HepG2 (cell line): ENCODE measurements around the gene TFRC. TPM values are rescaled to one million over a fixed set of nuclear protein-coding genes. Genes with fewer than 3 reads are reported as not detected.

Experiments
- ATAC-seq: fragments of 200-7000 bp; cut with Tn5 transposase; 3 replicates; pipeline ENCODE4 v1.9.1; 2020; ENCODE audit warnings: mild to moderate bottlenecking, moderate library complexity
- Bru-seq: library from RNA; stranded (reverse); fragments of 400-500 nt; gene quantifications from one replicate; lab custom pipeline; 2021; lab: Mats Ljungman, UMichigan
- BruChase-seq, 2 experiments: library from RNA; stranded (reverse); fragments of 400-500 nt; gene quantifications; one replicate each; lab custom pipeline; 2021; lab: Mats Ljungman, UMichigan
- BruUV-seq: library from RNA; stranded (reverse); fragments of 400-500 nt; replicated peaks from 2 replicates; lab custom pipeline; 2021; lab: Mats Ljungman, UMichigan
- CTCF ChIA-PET: fragments of 300-600 bp; formaldehyde crosslinking; extraction: SDS; loops from one replicate; lab custom pipeline; 2021; ENCODE audit warnings: low total read pairs, inconsistent platforms, low intra/inter-chr PET ratio; lab: Yijun Ruan, JAX
- POLR2A ChIA-PET: fragments of 350-600 bp; sonication (Branson Sonifier 250); formaldehyde crosslinking; loops from one replicate; lab custom pipeline; 2020; ENCODE audit warnings: antibody characterized with exemption, inconsistent platforms; lab: Yijun Ruan, JAX
- DNase-seq: peaks from one replicate; pipeline ENCODE4 v3.0.0-alpha.2; 2015; ENCODE audit warnings: low spot score
- FAIRE-seq: peaks from 3 replicates; lab custom pipeline; 2011; peaks lifted over from hg19 to GRCh38; lab: Jason Lieb, UNC
- H2AFZ ChIP-seq: one replicate; pipeline ENCODE4 v1.6.1; 2011; ENCODE audit warnings: low read length, inconsistent platforms
- H3K27ac ChIP-seq: fragments of 300-600 bp; 3 replicates; pipeline ENCODE4 v1.8.0; 2011; ENCODE audit warnings: mixed run types, mild to moderate bottlenecking, mixed read lengths, low read length, inconsistent platforms; ENCODE audit not compliant: insufficient read depth; ENCODE audit errors: extremely low read length
- H3K27me3 ChIP-seq, 2 experiments: fragments of 200-600 bp in 1 of 2; 2 replicates in 1 of 2; 3 replicates in 1 of 2; pipeline versions ENCODE4 v1.6.0 to v1.8.0; 2011; ENCODE audit warnings: low read length in 2 of 2, mild to moderate bottlenecking in 2 of 2, moderate library complexity in 2 of 2, inconsistent platforms in 1 of 2; ENCODE audit not compliant: insufficient read depth in 2 of 2, control insufficient read depth in 1 of 2
- H3K36me3 ChIP-seq, 2 experiments: fragments of 200-600 bp in 1 of 2; replicated peaks in 1 of 2; 2 replicates in 1 of 2; 3 replicates in 1 of 2; pipeline versions ENCODE4 v1.5.1 to v1.8.0; 2011; ENCODE audit warnings: low read length in 2 of 2, inconsistent platforms in 1 of 2; ENCODE audit not compliant: insufficient read depth in 2 of 2, control insufficient read depth in 1 of 2
- H3K4me1 ChIP-seq: 2 replicates; pipeline ENCODE4 v1.5.1; 2012; ENCODE audit warnings: low read length, inconsistent platforms; ENCODE audit not compliant: insufficient read depth
- H3K4me2 ChIP-seq: 2 replicates; pipeline ENCODE4 v1.6.0; 2011; ENCODE audit warnings: low read depth, low read length, inconsistent platforms
- H3K4me3 ChIP-seq, 3 experiments: fragments of 200-600 bp in 1 of 3; sonication (generic), shearing (Covaris generic) in 1 of 3; replicated peaks in 1 of 3; 2 replicates each; pipeline ENCODE4 v1.5.1; 2011 to 2016; ENCODE audit warnings: low read length in 3 of 3, inconsistent platforms in 2 of 3, low read depth in 2 of 3, mild to moderate bottlenecking in 2 of 3, control low read depth in 1 of 3, mixed read lengths in 1 of 3; ENCODE audit not compliant: insufficient read depth in 1 of 3
- H3K79me2 ChIP-seq: one replicate; pipeline ENCODE4 v1.6.1; 2011; ENCODE audit warnings: low read length, inconsistent platforms; ENCODE audit not compliant: insufficient read depth
- H3K9ac ChIP-seq: 2 replicates; pipeline ENCODE4 v1.6.0; 2011; ENCODE audit warnings: mild to moderate bottlenecking, low read depth, low read length, inconsistent platforms; ENCODE audit not compliant: insufficient read depth
- H3K9me3 ChIP-seq: 2 replicates; pipeline ENCODE4 v1.5.1; 2012; ENCODE audit warnings: mild to moderate bottlenecking, low read length
- H4K20me1 ChIP-seq: 2 replicates; pipeline ENCODE4 v1.6.0; 2011; ENCODE audit warnings: inconsistent platforms, mild to moderate bottlenecking, low read length, moderate library complexity; ENCODE audit not compliant: insufficient read depth
- BRD4 ChIP-seq: sonication (generic); formaldehyde crosslinking; IDR thresholded peaks from 2 replicates; pipeline ENCODE4 v1.4.0; 2020; ENCODE audit warnings: missing genetic modification reagents
- KDM6A ChIP-seq: IDR thresholded peaks from 2 replicates; pipeline ENCODE4 v1.6.1; 2016; ENCODE audit warnings: low read depth
- ZNF136 ChIP-seq: sonication (generic); formaldehyde crosslinking; IDR thresholded peaks from 2 replicates; pipeline ENCODE4 v1.8.1; 2022; ENCODE audit warnings: low read depth, mild to moderate bottlenecking, moderate library complexity, missing genetic modification reagents
- ZNF383 ChIP-seq: sonication (generic); formaldehyde crosslinking; IDR thresholded peaks from 2 replicates; pipeline ENCODE4 v1.4.0; 2020; ENCODE audit warnings: missing genetic modification reagents, mild to moderate bottlenecking, borderline replicate concordance
- ZNF543 ChIP-seq: sonication (generic); formaldehyde crosslinking; IDR thresholded peaks from 2 replicates; pipeline ENCODE4 v1.4.0; 2020; ENCODE audit warnings: mild to moderate bottlenecking, missing genetic modification reagents
- ZNF547 ChIP-seq: sonication (generic); formaldehyde crosslinking; IDR thresholded peaks from 2 replicates; pipeline ENCODE4 v1.5.1; 2020; ENCODE audit warnings: mild to moderate bottlenecking, missing genetic modification reagents
- ZNF609 ChIP-seq: sonication (generic); formaldehyde crosslinking; IDR thresholded peaks from 2 replicates; pipeline ENCODE4 v1.4.0; 2020; ENCODE audit warnings: mild to moderate bottlenecking, missing genetic modification reagents, borderline replicate concordance
- WGBS: methylation state at CpG from one replicate; pipeline ENCODE4 v1.1.6; 2017; ENCODE audit warnings: low lambda C conversion rate; 5-methylcytosine and 5-hydroxymethylcytosine counted together
- in situ Hi-C: cut with HindIII; loops from 2 replicates; pipeline ENCODE4 v1.10.0; 2017; ENCODE audit warnings: low pct_unique_long_range_greater_than_20kb; ENCODE audit not compliant: extremely low pct_ligation_motif_present
- intact Hi-C: fragments of 100-400 bp; cut with micrococcal nuclease; formaldehyde crosslinking; loops from one replicate; pipeline ENCODE4 v1.10.0; 2022; ENCODE audit not compliant: unreplicated experiment
- long read RNA-seq, 2 experiments: library from RNA in 1 of 2; library from polyadenylated mRNA in 1 of 2; stranded (forward) in 1 of 2; unstranded in 1 of 2; transcript quantifications; one replicate each; pipeline ENCODE4 v2.0.0, GENCODE V29; 2019 to 2022
- polyA minus RNA-seq, 3 experiments: library from RNA; depleted of rRNA, polyadenylated mRNA; stranded (reverse); fragments of >200 nt; gene quantifications; 2 replicates each; pipeline ENCODE4 v1.2.3, GENCODE V29; 2011; ENCODE audit warnings: low replicate concordance in 1 of 3
- polyA plus RNA-seq, 8 experiments: library from polyadenylated mRNA; depleted of rRNA in 3 of 8; stranded (reverse) in 7 of 8; unstranded in 1 of 8; fragments of >200 nt; fragmentation: Illumina TruSeq in 4 of 8; extraction: Trizol in 4 of 8; gene quantifications; 2 replicates each; pipeline versions ENCODE4 v1.2.1 to v1.2.3, GENCODE V29; 2011 to 2016; ENCODE audit warnings: low read depth in 4 of 8, missing spikeins in 1 of 8, mixed read lengths in 1 of 8; ENCODE audit not compliant: insufficient read depth in 1 of 8
- total RNA-seq, 5 experiments: library from RNA; depleted of rRNA; stranded (reverse); fragments of >200 nt; fragmentation: Illumina TruSeq; extraction: Trizol; gene quantifications; 2 replicates each; pipeline ENCODE4 v1.2.3, GENCODE V29; 2016; ENCODE audit warnings: low read depth in 1 of 5
- TF ChIP-seq, protein P1 (sequence below): sonication (generic); formaldehyde crosslinking; IDR thresholded peaks from 2 replicates; pipeline ENCODE4 v1.4.0; 2020; ENCODE audit warnings: missing genetic modification reagents

TFRC gene
- 176 and 274 TPM in 2 replicates for total RNA-seq (2016; rRNA removed; fragmentation: Illumina TruSeq; extraction: Trizol)
- total RNA-seq (2016; cell fraction: cytosol; rRNA removed; fragmentation: Illumina TruSeq; extraction: Trizol; ENCODE audit: low read depth) = 15.6 and 21.1 TPM in 2 replicates
- total RNA-seq (2016; cell fraction: insoluble cytoplasmic fraction; rRNA removed; fragmentation: Illumina TruSeq; extraction: Trizol) = 166 and 276 TPM in 2 replicates
- 53.1 and 67.0 TPM in 2 replicates for total RNA-seq (2016; cell fraction: membrane; rRNA removed; fragmentation: Illumina TruSeq; extraction: Trizol)
- total RNA-seq (2016; cell fraction: nucleus; rRNA removed; fragmentation: Illumina TruSeq; extraction: Trizol) = 271 and 302 TPM in 2 replicates
- polyA plus RNA-seq (2011; rRNA removed) = 171 and 188 TPM in 2 replicates
- polyA plus RNA-seq (2011; cell fraction: cytosol; rRNA removed) = 78.0 and 140 TPM in 2 replicates
- 74.7 and 92.6 TPM in 2 replicates for polyA plus RNA-seq (2011; cell fraction: nucleus; rRNA removed)
- 211 and 370 TPM in 2 replicates for polyA plus RNA-seq (2012)
- 6.8 and 7.7 TPM in 2 replicates for polyA plus RNA-seq (2016; cell fraction: cytosol; fragmentation: Illumina TruSeq; extraction: Trizol; ENCODE audit: low read depth)
- 89.1 and 93.4 TPM in 2 replicates for polyA plus RNA-seq (2016; cell fraction: insoluble cytoplasmic fraction; fragmentation: Illumina TruSeq; extraction: Trizol; ENCODE audit: low read depth)
- 20.8 and 24.6 TPM in 2 replicates for polyA plus RNA-seq (2016; cell fraction: membrane; fragmentation: Illumina TruSeq; extraction: Trizol; ENCODE audit: low read depth)
- 204 and 208 TPM in 2 replicates for polyA plus RNA-seq (2016; cell fraction: nucleus; fragmentation: Illumina TruSeq; extraction: Trizol; ENCODE audit: insufficient read depth, low read depth)
- 316 and 962 TPM in 2 replicates for polyA minus RNA-seq (2011; rRNA and poly(A)+ RNA removed; ENCODE audit: low replicate concordance)
- polyA minus RNA-seq (2011; cell fraction: cytosol; rRNA and poly(A)+ RNA removed) = 283 and 359 TPM in 2 replicates
- polyA minus RNA-seq (2011; cell fraction: nucleus; rRNA and poly(A)+ RNA removed) = 377 and 388 TPM in 2 replicates
- Bru-seq, nascent RNA = percentile 91 among the genes with signal in this experiment
- percentile 97 among the genes with signal in this experiment for BruChase-seq, experiment 1, labeled RNA remaining after a 6-hour chase
- BruChase-seq, experiment 2, labeled RNA remaining after a 2-hour chase = percentile 97 among the genes with signal in this experiment
- long read RNA-seq, experiment 1, full-length matches to known transcripts = 26 of 68 reads
- long read RNA-seq, experiment 1, partial matches to known transcripts = 16 of 68 reads
- long read RNA-seq, experiment 1, other reads (novel, unspliced or antisense) = 26 of 68 reads
- long read RNA-seq, experiment 2, full-length matches to known transcripts = 18 of 191 reads
- long read RNA-seq, experiment 2, partial matches to known transcripts = 15 of 191 reads
- long read RNA-seq, experiment 2, other reads (novel, unspliced or antisense) = 158 of 191 reads

DNA sequence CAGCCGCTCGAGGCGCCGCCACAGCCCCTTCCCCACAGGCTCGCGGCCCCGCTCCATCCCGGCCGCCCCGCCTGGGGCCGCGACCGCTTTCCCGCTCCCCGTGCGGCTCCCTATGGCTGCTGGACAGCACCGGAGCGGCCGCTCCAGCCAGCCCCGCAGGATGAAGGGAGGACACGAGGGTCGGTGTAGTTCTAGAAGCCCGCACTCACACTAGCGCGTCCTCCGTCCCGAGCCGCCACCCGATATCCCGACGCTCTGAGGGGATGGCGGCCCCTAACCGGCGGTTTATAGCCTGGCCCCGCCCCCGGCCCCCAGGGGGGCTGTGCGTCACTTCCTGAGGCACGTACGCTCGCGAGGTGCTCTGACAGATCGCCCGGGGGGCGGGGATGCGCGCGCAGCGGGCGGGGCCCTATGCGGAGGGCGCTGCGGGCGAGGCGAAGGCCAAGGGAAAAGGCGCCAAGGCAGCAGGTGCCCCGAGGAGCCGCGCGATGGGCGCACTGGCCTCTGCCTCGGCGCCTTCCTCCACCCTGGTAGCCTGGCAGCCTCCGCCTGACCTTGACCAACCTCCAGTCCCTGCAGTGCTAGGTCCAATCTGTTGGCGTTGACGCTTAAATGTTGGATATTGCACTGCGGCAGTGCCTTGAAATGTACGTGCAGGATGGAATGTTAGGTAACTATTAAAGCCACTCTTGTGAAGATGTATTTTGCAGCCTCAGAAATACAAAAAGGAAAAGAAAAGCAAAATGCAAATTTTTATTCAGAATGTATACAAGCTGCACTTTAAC, at the start of gene TFRC:
Gene TFRC, minus strand, starts transcription at position 257 of the 785 bp plus-strand sequence. CDS start 4,991 bp downstream, outside the sequence.
- peaks cover 46% of the 10 kb centered on the region for H3K79me2 ChIP-seq
- H4K20me1 ChIP-seq = peaks cover 38% of the 10 kb centered on the region
- in situ Hi-C loops (no loop called here), intact Hi-C loops (no loop called here)
- H3K9ac ChIP-seq = peak within 1 kb of the TSS; percentile 98
- peak within 1 kb of the TSS; percentile 92 for H3K27ac ChIP-seq
- BruUV-seq = no TSS peak
- peaks cover 43% of the 10 kb centered on the region for H3K4me1 ChIP-seq
- no peaks in the 10 kb centered on the region; a peak in 1 of 5 replicates for H3K27me3 ChIP-seq
- ATAC-seq (peak; percentile 93), FAIRE-seq (no peak), DNase-seq (peak; percentile 92)
- no peaks in the 10 kb centered on the region; a peak in 1 of 5 replicates for H3K36me3 ChIP-seq
- H2AFZ ChIP-seq = peak within 1 kb of the TSS; percentile 97
- no peaks in the 10 kb centered on the region for H3K9me3 ChIP-seq
- H3K4me3 ChIP-seq = peak within 1 kb of the TSS; percentile 94 to 97 (median 97)
- peak within 1 kb of the TSS; percentile 86 for H3K4me2 ChIP-seq
- POLR2A ChIA-PET = interaction anchor here (0.8 to 1.6 kb wide), 3 partner anchors 9 to 121 kb away, joined by 3 read pairs; no protein-coding TSS in a partner anchor
- CTCF ChIA-PET = no interaction called here
- WGBS = 0% methylated on average over 5 of the region's 67 CpGs
- TF ChIP-seq ZNF543 (peak; percentile 81), ZNF547 (CRISPR knock-in tag) (peak; percentile 97), ZNF609 (CRISPR knock-in tag) (peak; percentile 64; the same call in 1 of the 2 replicates), ZNF136 (CRISPR knock-in tag) (no peak; the same call in 1 of the 2 replicates), KDM6A (CRISPR knock-in tag) (no peak), BRD4 (no peak), ZNF383 (peak; percentile 92; the same call in 1 of the 2 replicates)
- TF ChIP-seq, protein P1, sequence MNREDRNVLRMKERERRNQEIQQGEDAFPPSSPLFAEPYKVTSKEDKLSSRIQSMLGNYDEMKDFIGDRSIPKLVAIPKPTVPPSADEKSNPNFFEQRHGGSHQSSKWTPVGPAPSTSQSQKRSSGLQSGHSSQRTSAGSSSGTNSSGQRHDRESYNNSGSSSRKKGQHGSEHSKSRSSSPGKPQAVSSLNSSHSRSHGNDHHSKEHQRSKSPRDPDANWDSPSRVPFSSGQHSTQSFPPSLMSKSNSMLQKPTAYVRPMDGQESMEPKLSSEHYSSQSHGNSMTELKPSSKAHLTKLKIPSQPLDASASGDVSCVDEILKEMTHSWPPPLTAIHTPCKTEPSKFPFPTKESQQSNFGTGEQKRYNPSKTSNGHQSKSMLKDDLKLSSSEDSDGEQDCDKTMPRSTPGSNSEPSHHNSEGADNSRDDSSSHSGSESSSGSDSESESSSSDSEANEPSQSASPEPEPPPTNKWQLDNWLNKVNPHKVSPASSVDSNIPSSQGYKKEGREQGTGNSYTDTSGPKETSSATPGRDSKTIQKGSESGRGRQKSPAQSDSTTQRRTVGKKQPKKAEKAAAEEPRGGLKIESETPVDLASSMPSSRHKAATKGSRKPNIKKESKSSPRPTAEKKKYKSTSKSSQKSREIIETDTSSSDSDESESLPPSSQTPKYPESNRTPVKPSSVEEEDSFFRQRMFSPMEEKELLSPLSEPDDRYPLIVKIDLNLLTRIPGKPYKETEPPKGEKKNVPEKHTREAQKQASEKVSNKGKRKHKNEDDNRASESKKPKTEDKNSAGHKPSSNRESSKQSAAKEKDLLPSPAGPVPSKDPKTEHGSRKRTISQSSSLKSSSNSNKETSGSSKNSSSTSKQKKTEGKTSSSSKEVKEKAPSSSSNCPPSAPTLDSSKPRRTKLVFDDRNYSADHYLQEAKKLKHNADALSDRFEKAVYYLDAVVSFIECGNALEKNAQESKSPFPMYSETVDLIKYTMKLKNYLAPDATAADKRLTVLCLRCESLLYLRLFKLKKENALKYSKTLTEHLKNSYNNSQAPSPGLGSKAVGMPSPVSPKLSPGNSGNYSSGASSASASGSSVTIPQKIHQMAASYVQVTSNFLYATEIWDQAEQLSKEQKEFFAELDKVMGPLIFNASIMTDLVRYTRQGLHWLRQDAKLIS (CRISPR knock-in tag) = peak; percentile 39; the same call in 1 of the 2 replicates
